NB4 (cell line): ENCODE data around the gene PC.

Experiments
- CTCF ChIP-seq: IDR thresholded peaks from one replicate; pipeline ENCODE4 v1.5.1; 2012; ENCODE audit warnings: low read depth, low read length
- POLR2A ChIP-seq: IDR thresholded peaks from 2 replicates; pipeline ENCODE4 v1.6.1; 2011; ENCODE audit warnings: mild to moderate bottlenecking; ENCODE audit not compliant: insufficient read length; ENCODE audit errors: extremely low read depth

DNA sequence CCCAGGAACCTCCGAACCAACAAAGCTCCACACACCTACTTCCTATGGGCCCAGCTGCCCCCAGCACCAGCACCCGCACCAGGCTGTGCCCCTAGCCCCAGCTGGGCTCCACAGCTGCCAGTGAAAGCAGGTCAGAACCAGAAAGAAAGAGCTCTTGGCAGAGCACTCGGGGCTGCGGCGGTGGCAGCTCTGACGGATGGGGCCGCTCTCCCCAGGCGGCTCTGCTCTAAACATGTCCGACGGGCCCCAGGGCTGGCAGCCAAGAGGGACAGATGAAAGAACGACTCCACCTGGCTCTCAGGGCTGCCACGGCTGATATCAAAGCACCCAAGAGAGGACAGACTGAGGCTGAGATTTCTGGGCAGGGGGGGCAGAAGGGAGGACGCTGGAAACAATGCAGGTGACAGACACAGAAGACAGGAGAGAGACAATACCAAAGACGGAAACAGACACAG is 75.6 kb downstream of the PC start:
- TF ChIP-seq CTCF, result no peak
- TF ChIP-seq POLR2A, result no peak
